Activated CD8-positive, alpha-beta T cell treated with anti-CD3 and anti-CD28 coated beads, Interleukin-2, amount 10 ng/mL, durations not matched to agents 7 days and 5 days (primary cell): Measurements from ENCODE around the gene CCDC34. TPM values are rescaled to one million over a fixed set of nuclear protein-coding genes. Genes with fewer than 3 reads are reported as not detected.
A peak's percentile ranks its signal among the peaks of the same experiment; 100 is the strongest.

Source experiments
- ATAC-seq: fragments of 150-1000 bp; cut with Tn5 transposase; one replicate; pipeline ENCODE4 v1.10.0; 2021; ENCODE audit warnings: moderate library complexity
- CTCF ChIA-PET: fragments of 350-600 bp; sonication (Branson Sonifier 250); formaldehyde crosslinking; loops from one replicate; lab custom pipeline; 2021; ENCODE audit warnings: antibody characterized with exemption; lab: Charles Lee
- POLR2A ChIA-PET: fragments of 350-600 bp; sonication (Branson Sonifier 250); formaldehyde crosslinking; loops from one replicate; lab custom pipeline; 2021; ENCODE audit warnings: antibody characterized with exemption; lab: Charles Lee
- DNase-seq: peaks from one replicate; pipeline ENCODE4 v3.0.0-alpha.2; 2020
- H3K27ac Mint-ChIP-seq: one replicate; pipeline ENCODE4 v1.8.0; 2021; ENCODE audit warnings: mild to moderate bottlenecking, mixed read lengths
- H3K27me3 Mint-ChIP-seq: one replicate; pipeline ENCODE4 v1.8.0; 2021; ENCODE audit warnings: low read depth, mixed read lengths
- H3K36me3 Mint-ChIP-seq: one replicate; pipeline ENCODE4 v1.8.0; 2021; ENCODE audit warnings: low read depth, mixed read lengths
- H3K4me1 Mint-ChIP-seq: one replicate; pipeline ENCODE4 v1.8.0; 2021; ENCODE audit warnings: low read depth, mixed read lengths
- H3K4me3 Mint-ChIP-seq: one replicate; pipeline ENCODE4 v1.8.0; 2021; ENCODE audit warnings: mild to moderate bottlenecking, mixed read lengths
- H3K9me3 Mint-ChIP-seq: one replicate; pipeline ENCODE4 v1.8.0; 2022; ENCODE audit warnings: mixed read lengths; ENCODE audit not compliant: insufficient read depth
- total RNA-seq, 2 experiments: library from RNA; stranded (reverse); gene quantifications; one replicate each; pipeline ENCODE4 v1.2.3, GENCODE V29; 2021

Gene CCDC34
- total RNA-seq: 10 to 100 TPM; 21.7 to 22.2 TPM

GRCh38 chr11:27362749-27363575 lies at the start of gene CCDC34:
Gene CCDC34, minus strand, starts transcription at chr11:27363215. Its CDS starts 21 bp downstream, at chr11:27363194.
- DNase-seq (peak; percentile 92), ATAC-seq (peak; percentile 100)
- Mint-ChIP-seq H3K9me3 (no peaks in the 10 kb centered on the region), H3K27me3 (peaks cover 2% of the 10 kb centered on the region), H3K4me3 (peak within 1 kb of the TSS; percentile 90), H3K4me1 (peaks cover 28% of the 10 kb centered on the region), H3K36me3 (peaks cover 4% of the 10 kb centered on the region), H3K27ac (peak within 1 kb of the TSS; percentile 88)
- ChIA-PET POLR2A (no interaction called here), CTCF (interaction anchor here (1.2 to 1.4 kb wide), 3 partner anchors 123 to 136 kb away, joined by 4 read pairs; no protein-coding TSS in a partner anchor)

GRCh38 chr11:27412192-27412691 lies 49.2 kb upstream of the CCDC34 start:
- ATAC-seq (no peak), DNase-seq (no peak)
- ChIA-PET CTCF (no interaction called here), POLR2A (no interaction called here)
- no peaks in the 10 kb centered on the region for H3K4me1 Mint-ChIP-seq
- peaks cover 3% of the 10 kb centered on the region for H3K27me3 Mint-ChIP-seq
- H3K27ac Mint-ChIP-seq: no peak overlapping the region
- H3K9me3 Mint-ChIP-seq: no peaks in the 10 kb centered on the region
- no peaks in the 10 kb centered on the region for H3K36me3 Mint-ChIP-seq
- no peak overlapping the region for H3K4me3 Mint-ChIP-seq

GRCh38 chr11:27411328-27411727 lies 48.3 kb upstream of the CCDC34 start:
- Mint-ChIP-seq H3K4me3 (no peak overlapping the region), H3K27ac (no peak overlapping the region), H3K4me1 (no peaks in the 10 kb centered on the region), H3K27me3 (peaks cover 3% of the 10 kb centered on the region), H3K36me3 (no peaks in the 10 kb centered on the region), H3K9me3 (no peaks in the 10 kb centered on the region)
- ChIA-PET POLR2A (no interaction called here), CTCF (interaction anchor here (0.8 kb wide), 1 partner anchor 74 kb away, joined by 3 read pairs; no protein-coding TSS in a partner anchor)
- DNase-seq (no peak), ATAC-seq (no peak)

GRCh38 chr11:27410272-27410671 lies 47.3 kb upstream of the CCDC34 start:
- H3K27ac Mint-ChIP-seq: no peak overlapping the region
- DNase-seq (no peak), ATAC-seq (no peak)
- no peak overlapping the region for H3K4me3 Mint-ChIP-seq
- no peaks in the 10 kb centered on the region for H3K4me1 Mint-ChIP-seq
- peaks cover 3% of the 10 kb centered on the region for H3K27me3 Mint-ChIP-seq
- H3K36me3 Mint-ChIP-seq: no peaks in the 10 kb centered on the region
- CTCF ChIA-PET: no interaction called here
- POLR2A ChIA-PET: no interaction called here
- H3K9me3 Mint-ChIP-seq: no peaks in the 10 kb centered on the region

- Mint-ChIP-seq H3K9me3 (no peaks in the 10 kb centered on the region), H3K4me3 (no peak overlapping the region), H3K27me3 (peaks cover 3% of the 10 kb centered on the region), H3K27ac (no peak overlapping the region), H3K36me3 (no peaks in the 10 kb centered on the region), H3K4me1 (no peaks in the 10 kb centered on the region)
- ATAC-seq (no peak), DNase-seq (no peak)
- POLR2A ChIA-PET: no interaction called here
- CTCF ChIA-PET: no interaction called here
These were observed 46.7 kb upstream of the CCDC34 start for GRCh38 chr11:27409742-27410141.

- ChIA-PET CTCF (no interaction called here), POLR2A (no interaction called here)
- no peak for DNase-seq
- H3K27me3 Mint-ChIP-seq: peaks cover 3% of the 10 kb centered on the region
- H3K9me3 Mint-ChIP-seq: no peaks in the 10 kb centered on the region
- H3K27ac Mint-ChIP-seq: no peak overlapping the region
- no peak overlapping the region for H3K4me3 Mint-ChIP-seq
- no peaks in the 10 kb centered on the region for H3K4me1 Mint-ChIP-seq
- no peak for ATAC-seq
- H3K36me3 Mint-ChIP-seq: no peaks in the 10 kb centered on the region
These were observed 46.0 kb upstream of the CCDC34 start for GRCh38 chr11:27409049-27409448.

GRCh38 chr11:27408246-27408800 lies 45.3 kb upstream of the CCDC34 start:
- Mint-ChIP-seq H3K9me3 (no peaks in the 10 kb centered on the region), H3K4me3 (no peak overlapping the region), H3K36me3 (no peaks in the 10 kb centered on the region), H3K27me3 (peaks cover under 1% of the 10 kb centered on the region), H3K4me1 (no peaks in the 10 kb centered on the region), H3K27ac (no peak overlapping the region)
- ATAC-seq (no peak), DNase-seq (no peak)
- CTCF ChIA-PET: no interaction called here
- POLR2A ChIA-PET: no interaction called here

GRCh38 chr11:27406498-27407354 lies 43.7 kb upstream of the CCDC34 start:
- DNase-seq (no peak), ATAC-seq (no peak)
- no peaks in the 10 kb centered on the region for H3K27me3 Mint-ChIP-seq
- no peaks in the 10 kb centered on the region for H3K9me3 Mint-ChIP-seq
- H3K4me3 Mint-ChIP-seq: no peak overlapping the region
- ChIA-PET CTCF (no interaction called here), POLR2A (no interaction called here)
- H3K27ac Mint-ChIP-seq: no peak overlapping the region
- H3K36me3 Mint-ChIP-seq: no peaks in the 10 kb centered on the region
- H3K4me1 Mint-ChIP-seq: no peaks in the 10 kb centered on the region

- ChIA-PET POLR2A (no interaction called here), CTCF (no interaction called here)
These were observed 42.1 kb upstream of the CCDC34 start for GRCh38 chr11:27405134-27405533.

GRCh38 chr11:27404427-27404826 lies 41.4 kb upstream of the CCDC34 start:
- Mint-ChIP-seq H3K36me3 (no peaks in the 10 kb centered on the region), H3K9me3 (no peaks in the 10 kb centered on the region), H3K27me3 (no peaks in the 10 kb centered on the region), H3K4me1 (no peaks in the 10 kb centered on the region), H3K4me3 (no peak overlapping the region), H3K27ac (no peak overlapping the region)
- DNase-seq (no peak), ATAC-seq (no peak)
- ChIA-PET POLR2A (no interaction called here), CTCF (no interaction called here)

More at GRCh38 chr11:27405134-27405533, 42.1 kb upstream of the CCDC34 start:
- Mint-ChIP-seq H3K9me3 (no peaks in the 10 kb centered on the region), H3K36me3 (no peaks in the 10 kb centered on the region), H3K27ac (no peak overlapping the region), H3K4me1 (no peaks in the 10 kb centered on the region), H3K4me3 (no peak overlapping the region), H3K27me3 (no peaks in the 10 kb centered on the region)
- DNase-seq (no peak), ATAC-seq (no peak)

GRCh38 chr11:27403195-27403594 lies 40.2 kb upstream of the CCDC34 start:
- Mint-ChIP-seq H3K4me3 (no peak overlapping the region), H3K27ac (no peak overlapping the region), H3K27me3 (no peaks in the 10 kb centered on the region), H3K9me3 (no peaks in the 10 kb centered on the region), H3K36me3 (no peaks in the 10 kb centered on the region), H3K4me1 (no peaks in the 10 kb centered on the region)
- CTCF ChIA-PET: no interaction called here
- POLR2A ChIA-PET: no interaction called here
- ATAC-seq: no peak
- DNase-seq: no peak
